LNCAP (cell line): ENCODE measurements around the gene ELFN2.

Experiments
- TF ChIP-seq, protein P1 (sequence below): fragments of 450-650 bp; IDR thresholded peaks from 2 replicates; pipeline ENCODE4 v1.5.1; 2017; ENCODE audit warnings: mild to moderate bottlenecking

The ELFN2 gene

DNA sequence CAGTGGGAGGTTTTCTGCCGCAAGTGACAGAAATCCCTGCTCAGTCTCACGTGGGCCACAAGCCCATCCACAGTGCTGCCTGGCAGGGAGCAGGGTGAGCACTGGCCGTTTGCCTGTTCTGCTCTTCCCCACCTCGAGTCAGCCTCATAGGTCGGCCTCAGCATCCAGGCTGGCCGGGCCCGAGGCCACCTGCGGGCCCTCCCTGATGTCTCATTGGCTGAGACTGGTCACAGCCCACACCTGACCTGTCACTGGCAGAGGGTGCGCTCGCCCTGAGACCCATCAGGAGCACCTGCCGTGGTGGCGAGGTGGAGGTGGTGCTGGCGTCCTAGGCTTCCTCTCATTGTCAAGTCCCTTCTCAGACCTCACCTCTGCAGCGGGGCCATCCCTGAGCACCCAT lies 72.1 kb downstream of the ELFN2 start:
- TF ChIP-seq, protein P1, sequence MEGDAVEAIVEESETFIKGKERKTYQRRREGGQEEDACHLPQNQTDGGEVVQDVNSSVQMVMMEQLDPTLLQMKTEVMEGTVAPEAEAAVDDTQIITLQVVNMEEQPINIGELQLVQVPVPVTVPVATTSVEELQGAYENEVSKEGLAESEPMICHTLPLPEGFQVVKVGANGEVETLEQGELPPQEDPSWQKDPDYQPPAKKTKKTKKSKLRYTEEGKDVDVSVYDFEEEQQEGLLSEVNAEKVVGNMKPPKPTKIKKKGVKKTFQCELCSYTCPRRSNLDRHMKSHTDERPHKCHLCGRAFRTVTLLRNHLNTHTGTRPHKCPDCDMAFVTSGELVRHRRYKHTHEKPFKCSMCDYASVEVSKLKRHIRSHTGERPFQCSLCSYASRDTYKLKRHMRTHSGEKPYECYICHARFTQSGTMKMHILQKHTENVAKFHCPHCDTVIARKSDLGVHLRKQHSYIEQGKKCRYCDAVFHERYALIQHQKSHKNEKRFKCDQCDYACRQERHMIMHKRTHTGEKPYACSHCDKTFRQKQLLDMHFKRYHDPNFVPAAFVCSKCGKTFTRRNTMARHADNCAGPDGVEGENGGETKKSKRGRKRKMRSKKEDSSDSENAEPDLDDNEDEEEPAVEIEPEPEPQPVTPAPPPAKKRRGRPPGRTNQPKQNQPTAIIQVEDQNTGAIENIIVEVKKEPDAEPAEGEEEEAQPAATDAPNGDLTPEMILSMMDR, result no peak

DNA sequence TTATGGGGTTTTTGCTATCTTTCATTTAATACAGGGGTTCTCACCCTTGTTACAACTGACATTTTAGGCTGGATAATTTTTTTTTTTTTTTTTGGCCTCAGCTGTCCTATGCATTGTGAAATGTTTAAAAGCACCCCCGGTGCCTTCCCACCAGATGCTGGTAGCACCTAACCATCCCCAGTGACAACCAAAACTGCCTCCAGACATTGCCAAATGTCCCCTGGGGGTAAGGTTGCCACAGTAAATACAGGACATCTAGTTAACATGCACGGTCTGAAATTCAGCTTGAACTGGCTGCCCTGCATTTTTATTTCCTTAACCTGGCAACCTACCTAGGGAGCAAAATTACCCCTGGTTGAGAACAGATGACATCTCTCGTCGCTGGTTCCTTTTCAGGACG lies 72.6 kb downstream of the ELFN2 start:
- TF ChIP-seq, protein P1, result no peak

DNA sequence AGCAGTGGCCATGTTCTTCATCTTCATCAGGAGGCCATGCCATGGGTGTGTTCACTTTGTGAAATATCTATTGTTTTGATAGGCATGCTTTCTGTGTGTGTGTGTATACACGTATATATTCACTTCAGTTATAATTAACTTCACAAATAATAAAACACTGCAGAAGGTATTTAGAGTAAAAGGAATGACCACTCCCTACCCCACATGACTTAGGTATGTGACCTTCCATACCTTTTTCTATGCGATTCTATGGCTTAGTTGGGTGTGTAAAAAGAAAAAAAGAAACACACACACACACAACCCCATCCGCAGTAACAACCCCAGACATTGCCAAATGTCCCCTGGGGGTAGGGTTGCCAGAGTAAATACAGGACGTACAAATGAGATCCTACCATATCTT lies 73.0 kb downstream of the ELFN2 start:
- TF ChIP-seq, protein P1, result no peak

DNA sequence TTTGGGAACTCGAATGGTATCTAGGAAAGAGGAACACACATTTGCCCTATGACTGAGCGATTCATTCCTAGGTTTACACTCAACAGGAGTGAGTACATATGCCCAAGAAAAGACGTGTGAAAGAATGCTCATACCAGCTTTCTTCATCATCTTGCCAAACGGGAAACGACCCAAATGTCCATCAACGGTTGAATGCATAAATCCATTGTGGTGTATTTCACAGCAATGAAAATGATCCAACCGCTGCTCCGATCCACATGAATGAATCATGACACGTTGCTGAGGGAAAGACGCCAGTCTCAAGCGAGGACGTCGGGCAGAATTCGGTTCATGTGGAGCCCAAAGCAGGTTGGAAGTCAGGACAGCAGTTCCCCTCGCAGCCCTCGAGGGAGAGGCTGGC lies 73.4 kb downstream of the ELFN2 start:
- TF ChIP-seq, protein P1, result no peak

DNA sequence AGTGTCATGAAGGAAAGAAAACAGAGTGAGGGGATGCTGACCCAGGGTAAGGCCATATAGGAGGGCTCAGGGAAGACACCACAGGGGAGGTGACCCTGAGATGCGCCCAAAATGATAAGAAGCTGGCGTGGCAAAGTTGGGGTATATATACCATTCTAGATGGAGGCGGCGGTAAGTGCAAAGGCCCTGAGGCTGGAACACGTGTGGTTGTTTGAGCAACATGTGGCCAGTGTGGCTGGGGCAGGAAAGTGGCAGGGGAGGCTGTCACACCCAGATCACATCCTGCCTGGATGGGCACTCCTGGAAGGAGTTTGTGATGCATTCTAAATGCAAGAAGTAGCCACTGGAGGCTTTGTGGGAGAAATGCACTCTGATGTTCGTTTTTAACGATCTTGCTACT lies 74.8 kb downstream of the ELFN2 start:
- TF ChIP-seq, protein P1, result no peak

DNA sequence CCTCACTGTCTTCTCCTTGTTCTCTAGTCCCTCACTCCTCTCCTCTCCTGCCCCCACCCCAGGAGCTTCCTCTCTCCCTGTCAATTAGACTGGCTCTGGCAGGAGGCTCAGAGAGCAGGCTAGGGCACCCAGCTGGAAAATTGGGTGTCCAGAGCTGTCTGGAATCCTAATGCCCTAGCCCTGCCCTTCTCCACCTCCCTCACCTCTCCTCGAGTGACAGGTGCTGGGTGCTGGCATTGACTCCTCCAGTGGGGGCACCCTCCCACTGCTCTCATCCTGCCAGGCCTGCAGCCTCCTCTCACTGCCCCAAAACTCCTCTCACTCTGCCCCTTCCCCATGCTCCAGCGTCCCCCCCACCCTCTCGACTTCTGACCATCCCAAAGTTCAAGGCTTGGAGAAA lies 76.0 kb downstream of the ELFN2 start:
- TF ChIP-seq, protein P1, result no peak

DNA sequence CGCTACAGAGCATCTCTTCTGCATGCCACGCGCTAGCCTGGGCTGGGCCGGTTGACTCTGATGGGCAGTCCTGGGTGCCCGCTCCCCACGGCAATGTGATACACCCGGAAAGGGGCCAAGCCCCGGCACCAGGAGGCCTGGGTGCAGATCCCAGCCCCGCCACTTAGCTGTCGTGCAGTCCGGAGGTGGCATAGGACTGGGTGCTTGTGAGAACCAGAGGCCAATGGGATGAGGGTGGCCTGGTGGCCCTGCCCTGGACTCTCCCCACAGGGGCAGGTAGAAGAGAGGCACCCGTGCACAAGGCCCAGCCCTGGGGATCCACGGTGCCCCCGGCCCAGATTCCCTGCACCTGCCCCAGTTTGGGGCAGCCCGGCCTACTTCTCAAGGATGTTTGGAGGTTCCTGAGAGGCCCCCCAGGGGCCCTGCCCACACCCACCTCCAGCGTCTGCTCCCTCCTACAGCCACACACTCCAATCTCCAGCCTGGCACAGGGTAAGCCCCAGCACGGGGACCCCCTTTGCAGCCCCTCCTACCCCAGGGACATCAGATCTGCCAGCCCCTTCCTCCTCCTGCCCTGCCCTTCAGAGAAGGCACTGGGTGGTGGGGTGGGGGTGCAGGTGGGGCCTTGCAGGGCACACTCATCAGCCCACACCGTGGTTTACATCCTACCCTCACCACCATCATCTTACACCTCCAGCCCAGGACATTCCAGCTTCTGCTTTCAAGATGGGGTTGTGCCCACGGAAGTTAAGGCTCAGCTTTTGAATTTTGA lies 78.0 kb downstream of the ELFN2 start:
- TF ChIP-seq, protein P1, result no peak

DNA sequence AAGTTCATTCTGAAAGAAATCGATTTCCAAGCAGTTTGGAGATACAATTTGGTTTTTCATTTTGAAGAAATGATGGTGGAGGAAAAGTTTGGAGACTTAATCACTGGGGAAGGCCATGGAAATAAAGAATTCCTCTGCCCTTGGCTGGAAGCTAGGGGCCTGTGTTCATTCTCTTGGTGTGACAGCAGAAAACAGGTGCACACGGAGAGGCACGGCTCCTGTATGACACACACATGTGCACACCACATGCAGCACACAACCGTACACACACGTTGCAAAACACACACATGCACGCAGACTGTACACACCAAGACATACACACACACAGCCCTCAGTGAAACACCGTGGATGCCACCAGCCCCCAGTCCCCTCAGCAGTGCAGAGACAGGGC lies 80.8 kb downstream of the ELFN2 start:
- TF ChIP-seq, protein P1, result no peak
